ENCODE results near the gene SPTAN1.
"Not testable (repeated sequence)": the region's sequence is repeated elsewhere in the genome, so short reads cannot be mapped to it uniquely, and the experiment has no call there.

Gene SPTAN1

GRCh38 chr9:128579194-128579593 lies 26.8 kb downstream of the SPTAN1 start:
- in situ Hi-C loops (cut with HindIII; ENCODE audit: low sequenced_read_pairs) = no loop called here
- H3K4me3 ChIP-seq (ENCODE audit: low read depth, low read length) = no peak overlapping the region
- no peak for DNase-seq (ENCODE audit: low read depth, low spot score)
- no peak for TF ChIP-seq CTCF (IDR thresholded peaks at IDR 0.05; ENCODE audit: low read depth, low read length)

- H3K4me3 ChIP-seq (ENCODE audit: low read depth, low read length) = no peak overlapping the region
- no peak for DNase-seq (ENCODE audit: low read depth, low spot score)
- in situ Hi-C loops (cut with HindIII; ENCODE audit: low sequenced_read_pairs) = no loop called here
- no peak for TF ChIP-seq CTCF (IDR thresholded peaks at IDR 0.05; ENCODE audit: low read depth, low read length)
Measured at GRCh38 chr9:128580731-128581130, 28.3 kb downstream of the SPTAN1 start.

GRCh38 chr9:128585155-128585554 lies 32.8 kb downstream of the SPTAN1 start:
- in situ Hi-C loops (cut with HindIII; ENCODE audit: low sequenced_read_pairs); DNase-seq (ENCODE audit: low read depth, low spot score); H3K4me3 ChIP-seq (ENCODE audit: low read depth, low read length): not testable (repeated sequence)

GRCh38 chr9:128586934-128587333 lies 34.5 kb downstream of the SPTAN1 start:
- H3K4me3 ChIP-seq (ENCODE audit: low read depth, low read length); DNase-seq (ENCODE audit: low read depth, low spot score); in situ Hi-C loops (cut with HindIII; ENCODE audit: low sequenced_read_pairs): not testable (repeated sequence)

- H3K4me3 ChIP-seq (ENCODE audit: low read depth, low read length) = no peak overlapping the region
- in situ Hi-C loops (cut with HindIII; ENCODE audit: low sequenced_read_pairs) = no loop called here
- DNase-seq (ENCODE audit: low read depth, low spot score) = no peak
- TF ChIP-seq CTCF (IDR thresholded peaks at IDR 0.05; ENCODE audit: low read depth, low read length) = no peak
Measured at GRCh38 chr9:128587453-128587852, 35.1 kb downstream of the SPTAN1 start.

GRCh38 chr9:128588581-128589233 lies 36.3 kb downstream of the SPTAN1 start:
- no peak overlapping the region for H3K4me3 ChIP-seq (ENCODE audit: low read depth, low read length)
- TF ChIP-seq CTCF (IDR thresholded peaks at IDR 0.05; ENCODE audit: low read depth, low read length) = no peak
- no peak for DNase-seq (ENCODE audit: low read depth, low spot score)
- in situ Hi-C loops (cut with HindIII; ENCODE audit: low sequenced_read_pairs) = no loop called here

- no peak for TF ChIP-seq CTCF (IDR thresholded peaks at IDR 0.05; ENCODE audit: low read depth, low read length)
- no peak for DNase-seq (ENCODE audit: low read depth, low spot score)
- in situ Hi-C loops (cut with HindIII; ENCODE audit: low sequenced_read_pairs) = no loop called here
- no peak overlapping the region for H3K4me3 ChIP-seq (ENCODE audit: low read depth, low read length)
Measured at GRCh38 chr9:128593039-128593438, 40.7 kb downstream of the SPTAN1 start.

GRCh38 chr9:128593856-128594255 lies 41.5 kb downstream of the SPTAN1 start:
- no peak for DNase-seq (ENCODE audit: low read depth, low spot score)

More at GRCh38 chr9:128593856-128594255, 41.5 kb downstream of the SPTAN1 start:
- in situ Hi-C loops (cut with HindIII; ENCODE audit: low sequenced_read_pairs) = no loop called here
- no peak overlapping the region for H3K4me3 ChIP-seq (ENCODE audit: low read depth, low read length)
- no peak for TF ChIP-seq CTCF (IDR thresholded peaks at IDR 0.05; ENCODE audit: low read depth, low read length)
